HG03571 (cell line): ENCODE data around the gene TPSB2.
"Not testable (repeated sequence)": the region's sequence is repeated elsewhere in the genome, so short reads cannot be mapped to it uniquely, and the experiment has no call there.

Experiments used
- ATAC-seq: cut with Tn5 transposase; IDR thresholded peaks from one replicate; pipeline ENCODE4 v1.9.1; 2021; ENCODE audit not compliant: unreplicated experiment

TPSB2 gene

DNA sequence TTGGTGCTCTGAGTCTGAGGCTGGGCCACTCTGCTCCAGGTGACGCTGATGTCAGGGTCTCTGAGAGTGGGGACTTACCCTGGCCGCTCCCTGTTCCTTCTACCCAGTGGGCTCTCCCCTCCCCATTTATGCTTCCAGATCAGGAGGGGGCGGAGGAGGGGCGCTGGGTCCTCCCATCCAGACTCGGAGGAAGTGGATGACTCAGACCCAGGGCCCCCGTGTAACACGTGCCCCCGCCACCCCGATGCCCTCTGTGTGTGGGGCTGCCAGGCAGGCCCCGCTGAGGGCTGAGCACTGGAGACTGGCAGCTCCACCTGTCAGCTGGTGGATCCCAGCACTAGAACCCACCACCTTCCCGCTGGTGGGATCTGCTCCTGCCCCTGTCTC, at the start of gene TPSB2:
Gene TPSB2 (minus strand): TSS at position 101 of the 387 bp plus-strand sequence. CDS start 233 bp downstream, outside the sequence.
- not testable (repeated sequence) for ATAC-seq

- ATAC-seq = no peak
Measured at GRCh38 chr16:1279081-1279944, 49.3 kb upstream of the TPSB2 start.

DNA sequence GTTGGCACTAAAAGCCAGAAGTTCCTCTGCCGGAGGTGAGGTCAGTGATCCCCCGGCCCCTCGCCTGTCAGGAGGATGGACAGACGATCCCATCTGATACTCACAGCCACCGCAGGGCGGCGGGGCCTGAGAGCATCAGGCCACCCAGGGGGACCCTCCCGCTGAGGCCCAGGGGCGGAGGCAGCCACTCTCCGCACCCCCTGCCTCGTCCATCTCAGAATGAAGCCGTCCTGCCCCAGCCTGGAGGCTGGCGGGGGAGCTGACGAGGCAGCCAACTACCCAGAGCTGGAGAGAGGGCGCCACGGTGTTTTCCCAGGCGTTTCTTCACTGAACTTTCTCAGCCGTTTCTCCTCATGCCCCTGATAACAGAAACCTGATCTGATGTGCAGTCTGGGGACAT, 48.5 kb upstream of the TPSB2 start:
- no peak for ATAC-seq

DNA sequence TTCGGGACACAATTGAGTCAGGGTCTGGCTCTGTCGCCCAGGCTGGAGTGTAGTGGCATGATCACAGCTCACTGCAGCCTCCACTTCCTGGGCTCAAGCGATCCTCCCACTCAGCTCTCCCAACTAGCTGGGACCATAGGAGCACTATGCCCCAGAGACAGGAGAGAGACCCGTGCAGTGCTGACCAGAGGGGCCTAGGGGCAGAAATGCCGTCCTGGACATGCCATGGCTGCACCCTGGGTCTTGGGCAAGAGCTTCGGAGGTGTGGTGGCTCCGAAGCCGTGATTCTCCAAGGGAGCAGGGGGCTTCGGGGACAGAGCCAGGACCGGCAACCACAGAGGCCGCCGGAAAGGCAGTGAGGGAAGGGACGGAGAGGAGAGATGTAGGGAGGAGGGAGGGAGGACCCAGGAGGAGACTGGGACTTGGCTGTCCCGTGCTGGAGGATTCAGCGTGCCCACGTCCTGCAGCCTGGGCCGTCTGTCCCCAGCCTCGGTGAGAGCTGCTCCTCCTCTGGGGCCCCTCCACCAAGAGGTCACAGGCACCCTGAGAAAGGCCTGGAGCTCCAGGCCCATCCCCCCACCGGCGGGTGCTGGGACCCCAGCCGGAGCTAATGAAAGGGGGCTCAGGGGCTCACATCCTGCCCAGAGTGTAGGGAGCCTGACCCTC, 47.8 kb upstream of the TPSB2 start:
- ATAC-seq = no peak

DNA sequence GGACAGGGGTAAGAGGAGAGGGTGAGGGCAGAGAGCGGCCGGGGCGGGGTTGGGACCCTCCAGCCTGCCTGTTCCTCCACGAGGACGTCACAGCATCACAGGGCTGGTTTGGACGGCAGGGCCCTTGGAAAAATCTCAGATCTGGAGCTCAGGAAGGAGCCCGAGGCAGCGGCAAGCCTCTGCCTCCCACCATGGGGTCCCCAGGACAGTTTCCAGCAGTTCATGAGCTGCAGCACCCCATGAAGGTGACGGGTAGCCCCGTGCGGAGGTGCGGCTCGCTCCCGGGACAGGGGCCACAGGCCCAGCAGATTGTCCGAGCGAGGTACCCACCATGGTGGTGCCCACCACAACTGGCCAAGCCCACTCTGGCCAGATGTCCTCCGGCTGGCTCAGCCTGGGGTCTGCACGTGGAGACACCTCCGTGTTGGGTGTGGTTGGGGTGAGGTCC, 47.2 kb upstream of the TPSB2 start:
- ATAC-seq = no peak

DNA sequence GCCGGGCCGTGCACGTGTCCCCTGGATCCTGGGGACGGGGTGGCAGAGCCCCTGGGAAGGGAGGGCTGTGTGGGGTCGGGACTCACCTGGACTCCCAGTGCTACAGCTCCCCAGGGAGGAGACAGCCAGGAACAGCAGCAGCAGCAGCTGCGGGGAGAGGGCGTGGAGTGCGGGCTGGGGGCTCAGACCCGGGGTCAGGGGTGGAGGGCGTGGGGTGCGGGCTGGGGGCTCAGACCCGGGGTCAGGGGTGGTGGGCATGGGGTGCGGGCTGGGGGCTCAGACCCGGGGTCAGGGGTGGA, 46.5 kb upstream of the TPSB2 start:
- ATAC-seq = no peak

DNA sequence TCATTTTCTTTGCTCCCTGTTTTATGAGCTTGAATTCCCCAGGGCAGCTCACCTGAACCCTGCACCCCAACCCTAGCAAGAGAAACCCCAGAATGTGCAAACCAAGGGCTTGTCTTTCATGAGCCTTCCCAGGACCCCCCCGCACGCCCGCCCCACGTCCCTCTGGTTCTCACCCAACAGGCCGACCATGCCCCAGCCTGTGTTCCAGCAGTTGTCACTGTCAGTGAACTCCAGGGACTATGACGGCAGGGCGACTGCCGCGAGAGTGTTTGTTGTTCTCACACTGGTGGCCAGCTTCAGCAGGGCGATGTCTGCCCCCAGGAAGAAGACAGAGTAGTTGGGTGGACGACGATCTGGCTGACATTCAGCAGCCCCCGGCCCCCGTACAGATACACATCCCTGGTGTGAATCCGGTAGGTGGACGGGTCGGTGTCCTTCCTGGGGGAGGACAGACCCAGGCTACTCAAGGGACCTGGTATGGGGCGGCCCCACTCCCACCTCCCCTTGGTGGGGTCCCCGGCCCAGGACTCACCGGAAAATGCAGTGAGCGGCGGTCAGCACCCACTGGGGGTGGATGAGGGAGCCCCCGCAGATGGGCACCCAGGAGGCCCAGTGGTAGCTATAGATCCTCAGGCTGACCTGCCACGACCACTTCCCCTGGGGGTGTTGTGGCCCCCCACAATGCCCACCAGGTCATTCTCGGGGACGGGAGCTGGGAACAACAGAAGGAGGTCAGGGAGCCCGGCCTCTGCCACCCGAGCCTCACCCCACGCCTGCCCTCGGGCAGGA, 46.0 kb upstream of the TPSB2 start:
- no peak for ATAC-seq

DNA sequence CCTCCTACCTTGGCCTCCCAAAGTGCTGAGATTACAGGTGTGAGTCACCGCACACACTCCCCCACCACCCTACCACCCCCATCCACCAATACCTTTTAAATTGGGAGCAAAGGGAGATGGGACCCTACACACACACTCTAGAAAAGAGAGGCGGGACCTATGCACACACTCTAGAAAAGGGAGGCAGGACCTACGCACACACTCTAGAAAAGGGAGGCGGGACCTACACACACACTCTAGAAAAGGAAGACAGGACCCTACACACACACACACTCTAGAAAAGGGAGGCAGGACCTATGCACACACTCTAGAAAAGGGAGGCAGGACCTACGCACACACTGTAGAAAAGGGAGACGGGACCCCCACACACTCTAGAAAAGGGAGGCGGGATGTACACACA, 44.8 kb upstream of the TPSB2 start:
- ATAC-seq = no peak

DNA sequence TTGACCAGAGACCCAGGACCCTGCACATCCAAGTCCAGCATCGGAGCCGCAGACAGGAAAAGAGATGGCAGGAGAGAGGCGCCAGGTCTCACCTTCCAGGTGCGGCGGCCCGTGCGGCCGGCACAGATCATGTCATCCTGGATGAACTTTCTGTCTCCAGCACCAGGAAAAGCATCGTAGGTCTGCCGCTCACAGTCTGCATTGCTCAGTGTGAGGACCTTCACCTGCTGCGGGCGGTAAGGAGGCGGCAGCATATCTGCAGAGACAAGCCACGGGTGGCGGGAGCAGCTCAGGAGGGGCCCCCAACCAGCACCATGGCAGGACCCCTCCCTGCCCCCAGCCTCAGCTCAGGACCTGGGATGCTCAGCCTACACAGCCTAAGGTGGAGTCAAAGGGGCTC, 43.8 kb upstream of the TPSB2 start:
- no peak for ATAC-seq

DNA sequence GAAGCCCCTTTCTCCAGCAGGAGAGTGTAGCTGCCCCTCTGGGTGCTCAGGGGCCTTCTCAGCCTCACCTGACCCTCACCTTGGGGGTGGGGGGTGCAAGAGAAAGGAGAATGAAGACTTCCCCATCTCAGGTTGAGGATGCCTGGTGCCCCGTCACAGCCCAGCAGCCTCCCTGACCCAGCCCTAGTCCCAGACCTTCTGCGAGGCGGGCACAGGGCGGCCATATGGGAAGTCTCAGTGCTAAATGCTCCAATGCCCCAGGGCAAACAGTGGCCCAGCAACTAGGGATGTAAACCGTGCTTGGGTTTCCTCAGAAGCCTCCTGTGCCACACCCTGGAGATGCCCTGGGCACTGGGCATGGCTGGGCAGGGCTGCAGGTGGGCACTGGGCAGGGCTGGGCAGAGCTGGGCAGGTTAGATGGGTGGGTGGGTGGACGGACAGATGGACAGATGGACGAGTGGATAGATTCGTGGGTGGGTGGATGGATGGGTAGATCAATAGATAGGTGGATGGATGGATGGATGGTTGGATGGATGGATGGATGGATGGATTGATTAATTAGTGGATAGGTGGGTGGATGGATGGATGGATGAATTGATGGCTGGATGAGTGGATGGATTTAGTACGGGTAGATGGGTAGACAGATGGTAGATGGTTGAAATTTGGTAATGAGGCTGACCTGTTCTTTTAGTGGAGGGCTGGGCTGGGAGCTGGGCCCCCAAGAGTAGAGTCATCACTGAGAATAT, 42.6 kb upstream of the TPSB2 start:
- no peak for ATAC-seq

DNA sequence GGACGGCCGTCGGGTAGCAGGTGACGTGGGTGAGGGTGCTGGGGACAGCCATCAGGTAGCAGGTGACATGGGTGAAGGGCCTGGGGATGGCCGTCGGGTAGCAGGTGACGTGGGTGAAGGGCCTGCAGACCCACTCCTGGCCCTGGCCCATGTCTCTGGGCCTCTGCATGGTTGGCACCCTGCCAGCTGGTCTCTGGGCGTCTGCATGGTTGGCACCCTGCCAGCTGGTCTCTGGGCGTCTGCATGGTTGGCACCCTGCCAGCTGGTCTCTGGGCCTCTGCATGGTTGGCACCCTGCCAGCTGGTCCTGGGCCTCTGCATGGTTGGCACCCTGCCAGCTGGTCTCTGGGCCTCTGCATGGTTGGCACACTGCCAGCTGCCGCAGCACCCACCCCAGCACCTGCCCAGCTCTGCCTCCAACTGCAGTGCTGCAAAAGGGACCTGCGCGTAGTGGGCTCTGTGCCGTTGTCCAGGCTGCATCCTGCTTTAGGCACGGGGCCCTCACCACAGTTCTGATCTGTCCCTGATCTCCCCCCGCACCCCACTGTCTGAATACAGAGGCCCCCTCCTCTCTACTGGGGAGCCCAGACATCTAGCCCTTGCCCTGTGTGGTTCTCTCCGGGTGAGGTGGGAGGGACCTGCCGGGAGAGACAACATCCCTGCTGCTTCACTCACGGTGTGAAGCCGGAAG, 41.9 kb upstream of the TPSB2 start:
- not testable (repeated sequence) for ATAC-seq

DNA sequence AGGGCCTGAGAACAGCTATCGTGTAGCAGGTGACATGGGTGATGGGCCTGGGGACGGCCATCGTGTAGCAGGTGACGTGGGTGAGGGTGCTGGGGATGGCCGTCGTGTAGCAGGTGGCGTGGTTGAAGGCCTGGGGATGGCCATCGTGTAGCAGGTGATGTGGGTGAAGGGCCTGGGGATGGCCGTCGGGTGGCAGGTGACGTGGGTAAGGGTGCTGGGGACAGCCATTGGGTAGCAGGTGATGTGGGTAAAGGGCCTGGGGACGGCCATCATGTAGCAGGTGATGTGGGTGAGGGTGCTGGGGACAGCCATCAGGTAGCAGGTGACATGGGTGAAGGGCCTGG, 41.4 kb upstream of the TPSB2 start:
- no peak for ATAC-seq

DNA sequence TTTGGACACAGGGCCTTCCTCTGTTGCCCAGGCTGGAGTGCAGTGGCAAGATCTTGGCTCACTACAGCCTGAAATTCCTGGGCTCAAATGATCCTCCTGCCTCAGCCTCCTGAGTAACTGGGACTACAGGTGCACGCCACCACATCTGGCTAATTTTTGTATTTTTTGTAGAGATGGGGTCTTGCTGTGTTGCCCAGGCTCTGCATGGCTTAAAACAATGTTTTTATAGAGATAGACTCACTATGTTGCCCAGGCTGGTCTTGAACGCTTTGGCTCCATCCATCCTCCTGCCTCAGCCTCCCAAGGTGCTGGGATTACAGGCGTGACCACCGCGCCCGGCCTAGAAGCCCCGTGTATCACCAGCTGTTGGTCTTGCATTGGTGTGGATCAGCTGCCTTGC, 39.4 kb upstream of the TPSB2 start:
- ATAC-seq = not testable (repeated sequence)

GRCh38 chr16:1265826-1266225, 35.8 kb upstream of the TPSB2 start:
- ATAC-seq = no peak

- ATAC-seq = no peak
Measured at GRCh38 chr16:1265090-1265630, 35.2 kb upstream of the TPSB2 start.

DNA sequence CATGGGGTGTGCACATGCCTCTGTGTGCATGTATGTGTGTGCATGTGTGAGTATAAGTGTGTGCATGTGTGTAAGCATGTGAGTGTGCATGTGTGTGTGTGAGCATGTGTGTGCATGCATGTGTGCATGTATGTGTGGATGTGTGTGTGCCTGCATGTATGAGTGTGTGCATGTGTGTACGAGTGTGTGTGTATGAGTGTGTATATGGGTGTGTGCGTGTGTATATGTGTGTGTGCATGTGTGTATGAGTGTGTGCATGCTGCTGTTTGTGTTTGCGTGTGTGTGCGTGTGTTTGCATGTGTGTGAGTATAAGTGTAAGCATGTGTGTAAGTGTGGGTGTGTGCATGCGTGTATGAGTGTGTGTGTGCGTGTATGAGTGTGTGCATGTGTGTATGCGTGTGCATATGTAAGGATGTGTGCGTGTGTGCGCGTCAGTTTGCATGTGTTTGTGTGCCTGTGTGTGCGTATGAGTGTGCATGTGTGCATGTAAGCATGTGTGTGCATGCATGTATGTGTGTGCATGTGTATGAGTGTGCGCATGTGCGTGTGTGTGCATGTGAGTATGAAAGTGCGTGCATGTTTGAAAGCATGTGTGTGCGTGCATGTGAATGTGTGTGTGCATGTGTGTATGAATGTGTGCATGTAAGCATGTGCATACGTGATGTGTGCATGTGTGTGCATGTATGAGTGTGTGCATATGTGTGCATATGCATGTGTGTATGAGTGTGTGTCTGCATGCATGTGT, 34.5 kb upstream of the TPSB2 start:
- ATAC-seq = no peak

DNA sequence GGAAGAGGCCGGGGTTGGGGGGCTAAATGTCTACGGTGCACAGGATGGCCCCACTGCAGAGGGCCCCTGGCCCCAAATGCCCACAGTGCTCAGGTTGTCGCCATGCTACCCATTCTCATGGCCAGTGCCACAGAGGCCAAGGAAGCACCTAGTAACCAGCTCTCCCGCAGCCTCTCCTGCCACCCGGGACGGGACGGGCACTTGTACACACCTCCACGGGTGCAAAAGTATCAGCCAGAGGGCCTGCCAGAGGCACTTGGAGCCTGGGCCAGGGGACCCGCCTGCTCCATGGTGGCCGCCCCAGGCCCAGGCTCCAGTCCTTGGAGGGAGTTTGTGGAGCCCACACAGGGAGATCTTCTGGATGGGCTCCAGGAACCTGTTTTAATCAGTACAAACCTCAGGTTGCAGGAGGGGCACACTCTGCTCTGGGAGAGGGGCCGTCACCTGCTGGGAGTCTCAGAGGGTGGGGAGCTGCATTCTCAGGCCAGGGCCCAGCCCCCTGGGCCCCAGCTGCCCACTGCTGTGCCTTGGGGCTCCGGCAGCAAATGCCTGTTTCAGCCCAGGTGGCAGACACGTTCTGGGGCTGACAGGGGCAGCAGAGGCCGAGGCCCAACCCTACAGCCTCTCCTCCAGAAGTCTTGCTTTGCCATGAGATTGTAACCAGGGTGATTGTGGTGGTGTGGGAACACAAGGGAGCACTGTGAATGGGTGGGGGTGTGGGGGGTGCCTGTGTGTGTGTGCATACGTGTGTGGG, 33.8 kb upstream of the TPSB2 start:
- no peak for ATAC-seq

DNA sequence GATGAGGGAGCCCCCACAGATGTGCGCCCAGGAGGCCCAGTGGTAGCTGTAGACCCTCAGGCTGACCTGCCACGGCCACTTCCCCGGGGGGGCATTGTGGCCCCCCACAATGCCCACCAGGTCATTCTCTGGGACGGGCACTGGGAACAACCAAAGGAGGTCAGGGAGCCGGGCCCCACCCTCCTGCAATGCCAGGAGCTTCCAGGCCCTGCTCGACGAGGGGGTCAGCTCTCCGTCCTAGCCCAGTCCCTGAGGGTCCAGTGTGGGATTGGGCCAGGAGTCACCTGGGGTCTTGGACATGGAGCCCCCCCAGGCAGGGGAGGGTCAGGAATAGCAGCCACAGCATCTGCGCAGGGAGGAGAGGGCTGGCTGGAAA, 32.9 kb upstream of the TPSB2 start:
- ATAC-seq = no peak
